Smooth muscle cell (in vitro differentiated cells): Measurements from ENCODE around the gene ZBTB16. TPM values are rescaled to one million over a fixed set of nuclear protein-coding genes. Genes with fewer than 3 reads are reported as not detected.

Experiments
- DNase-seq: peaks from one replicate; lab custom pipeline; 2025; ENCODE audit not compliant: unreplicated experiment; lab: John Stamatoyannopoulos, UW
- H2AFZ ChIP-seq: fragments of 200-600 bp; sonication (generic); 2 replicates; pipeline ENCODE4 v1.6.0; 2016; ENCODE audit warnings: antibody characterized with exemption, low read depth, mild to moderate bottlenecking
- H3F3A ChIP-seq: fragments of 200-600 bp; sonication (generic); 2 replicates; pipeline ENCODE4 v1.6.0; 2017; ENCODE audit warnings: antibody characterized with exemption, low read depth
- H3K27ac ChIP-seq: fragments of 200-600 bp; sonication (generic); 2 replicates; pipeline ENCODE4 v1.5.1; 2016; ENCODE audit warnings: low read depth, mild to moderate bottlenecking
- H3K27me3 ChIP-seq: fragments of 200-600 bp; sonication (generic); 2 replicates; pipeline ENCODE4 v1.6.1; 2016; ENCODE audit warnings: low read depth, mild to moderate bottlenecking
- H3K36me3 ChIP-seq: fragments of 200-600 bp; sonication (generic); 2 replicates; pipeline ENCODE4 v1.5.1; 2016; ENCODE audit warnings: low read depth
- H3K4me1 ChIP-seq: fragments of 200-600 bp; sonication (generic); 2 replicates; pipeline ENCODE4 v1.5.1; 2016; ENCODE audit warnings: low read depth
- H3K4me2 ChIP-seq: fragments of 200-600 bp; sonication (generic); 2 replicates; pipeline ENCODE4 v1.6.0; 2016; ENCODE audit warnings: mild to moderate bottlenecking
- H3K4me3 ChIP-seq: fragments of 200-600 bp; sonication (generic); 2 replicates; pipeline ENCODE4 v1.5.1; 2016; ENCODE audit warnings: mild to moderate bottlenecking
- H3K79me2 ChIP-seq: fragments of 200-600 bp; sonication (generic); 2 replicates; pipeline ENCODE4 v1.6.0; 2016; ENCODE audit warnings: low read depth, mild to moderate bottlenecking
- H3K9ac ChIP-seq: fragments of 200-600 bp; sonication (generic); 2 replicates; pipeline ENCODE4 v1.6.0; 2016; ENCODE audit warnings: low read depth
- H3K9me3 ChIP-seq: fragments of 200-600 bp; sonication (generic); replicated peaks from 2 replicates; pipeline ENCODE4 v1.5.1; 2016; ENCODE audit warnings: low read depth
- H4K20me1 ChIP-seq: fragments of 200-600 bp; sonication (generic); 2 replicates; pipeline ENCODE4 v1.6.0; 2016; ENCODE audit warnings: low read depth
- WGBS: methylation state at CpG from one replicate; pipeline ENCODE4 v1.1.7; 2016; ENCODE audit warnings: low lambda C conversion rate; 5-methylcytosine and 5-hydroxymethylcytosine counted together
- polyA plus RNA-seq: library from polyadenylated mRNA; unstranded; fragments of >200 nt; fragmentation: Nextera tagmentation; extraction: Ambion mirVana; gene quantifications from 2 replicates; pipeline ENCODE4 v1.2.1, GENCODE V29; 2016
- total RNA-seq: library from RNA; depleted of rRNA; stranded (reverse); fragments of >200 nt; gene quantifications from 2 replicates; pipeline ENCODE4 v1.2.3, GENCODE V29; 2014
- TF ChIP-seq, protein P1 (sequence below): fragments of 200-600 bp; sonication (generic); IDR thresholded peaks from 2 replicates; pipeline ENCODE4 v1.5.1; 2017; ENCODE audit warnings: borderline replicate concordance, mild to moderate bottlenecking, antibody characterized with exemption; ENCODE audit not compliant: insufficient read depth, poor library complexity, severe bottlenecking

ZBTB16 gene
- total and polyA plus RNA-seq, 2 experiments from 2014 or later = not detected

DNA sequence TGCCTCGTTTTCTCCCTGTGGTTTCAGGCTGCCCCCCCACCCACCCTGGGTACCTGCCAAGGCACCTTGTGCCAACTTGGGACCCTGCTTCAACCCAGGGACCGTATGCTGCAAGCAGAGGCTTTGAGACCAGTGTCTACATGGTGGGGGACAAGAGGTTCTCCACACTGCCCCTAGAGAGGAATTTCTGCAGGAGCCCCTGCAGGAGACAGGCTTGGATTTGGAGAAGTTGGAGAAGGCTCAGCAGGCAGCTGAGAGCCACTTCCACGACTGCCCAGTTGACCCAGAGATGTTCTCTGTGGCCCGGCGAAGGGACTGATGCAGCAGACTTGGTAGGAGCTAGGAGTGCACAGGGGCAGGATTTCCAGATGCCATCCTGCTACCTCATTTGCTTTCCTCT lies 216.6 kb downstream of the ZBTB16 start:
- no peaks in the 10 kb centered on the region for H3F3A ChIP-seq
- no peaks in the 10 kb centered on the region for H3K4me1 ChIP-seq
- no peak overlapping the region for H3K27ac ChIP-seq
- H3K36me3 ChIP-seq = no peaks in the 10 kb centered on the region
- no peak for DNase-seq
- H3K4me3 ChIP-seq = no peak overlapping the region
- no peak overlapping the region for H2AFZ ChIP-seq
- TF ChIP-seq, protein P1, sequence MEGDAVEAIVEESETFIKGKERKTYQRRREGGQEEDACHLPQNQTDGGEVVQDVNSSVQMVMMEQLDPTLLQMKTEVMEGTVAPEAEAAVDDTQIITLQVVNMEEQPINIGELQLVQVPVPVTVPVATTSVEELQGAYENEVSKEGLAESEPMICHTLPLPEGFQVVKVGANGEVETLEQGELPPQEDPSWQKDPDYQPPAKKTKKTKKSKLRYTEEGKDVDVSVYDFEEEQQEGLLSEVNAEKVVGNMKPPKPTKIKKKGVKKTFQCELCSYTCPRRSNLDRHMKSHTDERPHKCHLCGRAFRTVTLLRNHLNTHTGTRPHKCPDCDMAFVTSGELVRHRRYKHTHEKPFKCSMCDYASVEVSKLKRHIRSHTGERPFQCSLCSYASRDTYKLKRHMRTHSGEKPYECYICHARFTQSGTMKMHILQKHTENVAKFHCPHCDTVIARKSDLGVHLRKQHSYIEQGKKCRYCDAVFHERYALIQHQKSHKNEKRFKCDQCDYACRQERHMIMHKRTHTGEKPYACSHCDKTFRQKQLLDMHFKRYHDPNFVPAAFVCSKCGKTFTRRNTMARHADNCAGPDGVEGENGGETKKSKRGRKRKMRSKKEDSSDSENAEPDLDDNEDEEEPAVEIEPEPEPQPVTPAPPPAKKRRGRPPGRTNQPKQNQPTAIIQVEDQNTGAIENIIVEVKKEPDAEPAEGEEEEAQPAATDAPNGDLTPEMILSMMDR = no peak
- 81% methylated on average over 5 of the region's 5 CpGs for WGBS
- H3K9me3 ChIP-seq = no peaks in the 10 kb centered on the region
- H3K4me2 ChIP-seq = no peak overlapping the region
- H4K20me1 ChIP-seq = no peaks in the 10 kb centered on the region
- peaks cover 57% of the 10 kb centered on the region for H3K27me3 ChIP-seq
- H3K9ac ChIP-seq = no peak overlapping the region
- H3K79me2 ChIP-seq = no peaks in the 10 kb centered on the region

- Histone ChIP-seq H3K9ac (no peak overlapping the region), H2AFZ (no peak overlapping the region), H3K79me2 (no peaks in the 10 kb centered on the region), H3F3A (no peaks in the 10 kb centered on the region), H3K4me1 (no peaks in the 10 kb centered on the region), H3K4me3 (no peak overlapping the region), H4K20me1 (no peaks in the 10 kb centered on the region), H3K36me3 (no peaks in the 10 kb centered on the region), H3K4me2 (no peak overlapping the region), H3K27ac (no peak overlapping the region), H3K27me3 (peaks cover 41% of the 10 kb centered on the region), H3K9me3 (no peaks in the 10 kb centered on the region)
- 84% methylated on average over 11 of the region's 11 CpGs for WGBS
- TF ChIP-seq, protein P1 = no peak
- no peak for DNase-seq
These were observed 218.3 kb downstream of the ZBTB16 start for GRCh38 chr11:114277637-114278341.

GRCh38 chr11:114278342-114279065 lies 219.0 kb downstream of the ZBTB16 start:
- H3K36me3 ChIP-seq = no peaks in the 10 kb centered on the region
- H2AFZ ChIP-seq = no peak overlapping the region
- H3K27me3 ChIP-seq = peaks cover 34% of the 10 kb centered on the region
- H3K79me2 ChIP-seq = no peaks in the 10 kb centered on the region
- no peak overlapping the region for H3K9ac ChIP-seq
- H3K27ac ChIP-seq = no peak overlapping the region
- no peaks in the 10 kb centered on the region for H3F3A ChIP-seq
- TF ChIP-seq, protein P1 = no peak
- 87% methylated on average over 4 of the region's 4 CpGs for WGBS
- H4K20me1 ChIP-seq = no peaks in the 10 kb centered on the region
- H3K4me1 ChIP-seq = no peaks in the 10 kb centered on the region
- H3K9me3 ChIP-seq = no peaks in the 10 kb centered on the region
- no peak for DNase-seq
- no peak overlapping the region for H3K4me3 ChIP-seq
- no peak overlapping the region for H3K4me2 ChIP-seq
